A549 (cell line): ENCODE data around the gene DOCK10. TPM values are rescaled to one million over a fixed set of nuclear protein-coding genes. Genes with fewer than 3 reads are reported as not detected.

ENCODE experiments used
- ATAC-seq, 2 experiments: fragments of 200-7000 bp in 1 of 2; fragments of >200 bp in 1 of 2; cut with Nextera tagmentation in 1 of 2; cut with Tn5 transposase in 1 of 2; 3 replicates each; pipeline versions ENCODE4 v1.8.0 to v1.9.1; 2018 to 2020; ENCODE audit warnings: mild to moderate bottlenecking in 1 of 2, moderate library complexity in 1 of 2
- CTCF ChIA-PET: fragments of 300-600 bp; sonication (Branson Sonifier 250); formaldehyde crosslinking; extraction: SDS; loops from one replicate; lab custom pipeline; 2021; ENCODE audit warnings: antibody characterized with exemption, inconsistent platforms; lab: Yijun Ruan, JAX
- POLR2A ChIA-PET: fragments of 350-600 bp; formaldehyde crosslinking; extraction: SDS; loops from one replicate; lab custom pipeline; 2021; ENCODE audit warnings: antibody characterized with exemption, inconsistent platforms; lab: Yijun Ruan, JAX
- DNase-seq, 2 experiments: peaks; one replicate each; pipeline versions ENCODE4 v3.0.0 to v3.0.0-alpha.2; 2011 to 2016; ENCODE audit warnings: low read depth in 1 of 2, low spot score in 1 of 2
- FAIRE-seq: peaks from 2 replicates; lab custom pipeline; 2011; peaks lifted over from hg19 to GRCh38; lab: Jason Lieb, UNC
- H3K27ac ChIP-seq, 2 experiments: fragments of >200 bp; sonication (Bioruptor Twin); formaldehyde crosslinking; 3 replicates each; pipeline ENCODE4 v1.5.1; 2016 to 2017
- H3K4me1 ChIP-seq: fragments of >200 bp; sonication (Bioruptor Twin); formaldehyde crosslinking; 3 replicates; pipeline ENCODE4 v1.6.1; 2016
- H3K4me2 ChIP-seq: fragments of >200 bp; sonication (Bioruptor Twin); formaldehyde crosslinking; 3 replicates; pipeline ENCODE4 v1.6.1; 2016
- H3K4me3 ChIP-seq: fragments of >200 bp; sonication (Bioruptor Twin); formaldehyde crosslinking; 3 replicates; pipeline ENCODE4 v1.5.1; 2016
- H3K9me3 ChIP-seq: fragments of >200 bp; sonication (Bioruptor Twin); formaldehyde crosslinking; 3 replicates; pipeline ENCODE4 v1.6.1; 2016
- BHLHE40 ChIP-seq: IDR thresholded peaks from 2 replicates; pipeline ENCODE4 v1.6.1; 2012; ENCODE audit warnings: low read depth, low read length, inconsistent platforms
- CBX2 ChIP-seq: fragments of 200-600 bp; sonication (generic); IDR thresholded peaks from 2 replicates; pipeline ENCODE4 v1.6.1; 2016; ENCODE audit warnings: low read depth, mild to moderate bottlenecking, borderline replicate concordance
- CBX8 ChIP-seq: fragments of 200-600 bp; sonication (generic); IDR thresholded peaks from 2 replicates; pipeline ENCODE4 v1.6.1; 2016
- CEBPB ChIP-seq, 2 experiments: fragments of >200 bp in 1 of 2; sonication (Bioruptor Twin) in 1 of 2; formaldehyde crosslinking in 1 of 2; IDR thresholded peaks; 2 replicates each; pipeline ENCODE4 v1.6.1; 2012 to 2016
- CHD2 ChIP-seq: fragments of 150-350 bp; IDR thresholded peaks from 2 replicates; pipeline ENCODE4 v1.6.1; 2014; ENCODE audit warnings: low read length; ENCODE audit not compliant: partially characterized antibody
- CHD4 ChIP-seq: fragments of 200-600 bp; sonication (generic); IDR thresholded peaks from 2 replicates; pipeline ENCODE4 v1.6.1; 2016; ENCODE audit warnings: antibody characterized with exemption, mild to moderate bottlenecking, borderline replicate concordance
- EHMT2 ChIP-seq: fragments of 200-600 bp; sonication (generic); IDR thresholded peaks from 2 replicates; pipeline ENCODE4 v1.6.1; 2016; ENCODE audit warnings: antibody characterized with exemption, low read depth, mild to moderate bottlenecking, moderate library complexity
- ESRRA ChIP-seq: fragments of 150-350 bp; IDR thresholded peaks from 2 replicates; pipeline ENCODE4 v1.6.1; 2014; ENCODE audit warnings: mild to moderate bottlenecking, low read length, borderline replicate concordance
- FOSB ChIP-seq: fragments of 250-450 bp; sonication (Bioruptor Pico); IDR thresholded peaks from 2 replicates; pipeline ENCODE4 v1.5.0; 2020; ENCODE audit warnings: mild to moderate bottlenecking, moderate library complexity
- FOSL2 ChIP-seq, 2 experiments: fragments of 450-650 bp in 1 of 2; fragments of >200 bp in 1 of 2; sonication (Bioruptor Twin) in 1 of 2; formaldehyde crosslinking; IDR thresholded peaks; 2 replicates each; pipeline versions ENCODE4 v1.5.0 to v1.6.1; 2016 to 2020; ENCODE audit warnings: mild to moderate bottlenecking in 1 of 2, moderate library complexity in 1 of 2
- FOXS1 ChIP-seq: fragments of 250-450 bp; sonication (Bioruptor Pico); IDR thresholded peaks from 2 replicates; pipeline ENCODE4 v1.5.0; 2020; ENCODE audit warnings: mild to moderate bottlenecking, moderate library complexity
- GATA3 ChIP-seq: IDR thresholded peaks from 2 replicates; pipeline ENCODE4 v1.6.1; 2012; ENCODE audit warnings: borderline replicate concordance
- HEYL ChIP-seq: fragments of 250-450 bp; sonication (Bioruptor Pico); IDR thresholded peaks from 2 replicates; pipeline ENCODE4 v1.8.0; 2021; ENCODE audit warnings: mild to moderate bottlenecking, moderate library complexity
- KDM5A ChIP-seq: fragments of 200-600 bp; sonication (generic); IDR thresholded peaks from 2 replicates; pipeline ENCODE4 v1.6.1; 2016; ENCODE audit warnings: antibody characterized with exemption, mild to moderate bottlenecking
- NPAS2 ChIP-seq: fragments of 250-450 bp; sonication (Bioruptor Pico); IDR thresholded peaks from 2 replicates; pipeline ENCODE4 v1.8.0; 2022; ENCODE audit warnings: mild to moderate bottlenecking, moderate library complexity, borderline replicate concordance
- NR3C1 ChIP-seq: fragments of >200 bp; sonication (Bioruptor Twin); formaldehyde crosslinking; IDR thresholded peaks from 3 replicates; pipeline ENCODE4 v1.6.1; 2017
- PHF8 ChIP-seq: fragments of 200-600 bp; sonication (generic); IDR thresholded peaks from 2 replicates; pipeline ENCODE4 v1.6.1; 2016; ENCODE audit warnings: low read depth, mild to moderate bottlenecking, antibody characterized with exemption, moderate library complexity, borderline replicate concordance
- RARB ChIP-seq: fragments of 250-450 bp; sonication (Bioruptor Pico); IDR thresholded peaks from 2 replicates; pipeline ENCODE4 v1.8.0; 2021; ENCODE audit warnings: mild to moderate bottlenecking, moderate library complexity
- RFX5 ChIP-seq: fragments of 450-650 bp; IDR thresholded peaks from 2 replicates; pipeline ENCODE4 v1.7.1; 2014; ENCODE audit warnings: antibody characterized with exemption, mild to moderate bottlenecking, moderate library complexity
- ZC3H11A ChIP-seq: fragments of 450-650 bp; IDR thresholded peaks from 2 replicates; pipeline ENCODE4 v1.6.1; 2014; ENCODE audit warnings: antibody characterized with exemption, mild to moderate bottlenecking
- ZSCAN20 ChIP-seq: fragments of 250-450 bp; sonication (Bioruptor Pico); IDR thresholded peaks from 2 replicates; pipeline ENCODE4 v1.8.0; 2022; ENCODE audit warnings: mild to moderate bottlenecking, moderate library complexity
- WGBS: methylation state at CpG from one replicate; pipeline ENCODE4 v1.1.6; 2017; ENCODE audit errors: missing lambda C conversion rate; 5-methylcytosine and 5-hydroxymethylcytosine counted together
- polyA plus RNA-seq, 4 experiments: library from polyadenylated mRNA; depleted of rRNA in 3 of 4; stranded (reverse); fragments of >200 nt; fragmentation: RNase III in 1 of 4; extraction: RNeasy Plus Mini Kit Qiagen cat#74134 plus additional on column Dnase treatment in 1 of 4; gene quantifications; 2 replicates in 3 of 4; 3 replicates in 1 of 4; pipeline ENCODE4 v1.2.3, GENCODE V29; 2011 to 2017
- TF ChIP-seq, protein P1 (sequence below): fragments of >200 bp; sonication (Bioruptor Twin); formaldehyde crosslinking; IDR thresholded peaks from 2 replicates; pipeline ENCODE4 v1.6.1; 2016
- TF ChIP-seq, protein P2 (sequence below): fragments of 150-350 bp; IDR thresholded peaks from 2 replicates; pipeline ENCODE4 v1.6.1; 2014; ENCODE audit warnings: low read depth, mild to moderate bottlenecking, low read length
- TF ChIP-seq, protein P3 (sequence below): fragments of 450-650 bp; IDR thresholded peaks from 2 replicates; pipeline ENCODE4 v1.6.1; 2014; ENCODE audit warnings: antibody characterized with exemption

Gene DOCK10
- polyA plus RNA-seq, 2 of the 4 experiments (the other 2 are of a cell fraction) = 43.0 to 45.3 TPM

DNA sequence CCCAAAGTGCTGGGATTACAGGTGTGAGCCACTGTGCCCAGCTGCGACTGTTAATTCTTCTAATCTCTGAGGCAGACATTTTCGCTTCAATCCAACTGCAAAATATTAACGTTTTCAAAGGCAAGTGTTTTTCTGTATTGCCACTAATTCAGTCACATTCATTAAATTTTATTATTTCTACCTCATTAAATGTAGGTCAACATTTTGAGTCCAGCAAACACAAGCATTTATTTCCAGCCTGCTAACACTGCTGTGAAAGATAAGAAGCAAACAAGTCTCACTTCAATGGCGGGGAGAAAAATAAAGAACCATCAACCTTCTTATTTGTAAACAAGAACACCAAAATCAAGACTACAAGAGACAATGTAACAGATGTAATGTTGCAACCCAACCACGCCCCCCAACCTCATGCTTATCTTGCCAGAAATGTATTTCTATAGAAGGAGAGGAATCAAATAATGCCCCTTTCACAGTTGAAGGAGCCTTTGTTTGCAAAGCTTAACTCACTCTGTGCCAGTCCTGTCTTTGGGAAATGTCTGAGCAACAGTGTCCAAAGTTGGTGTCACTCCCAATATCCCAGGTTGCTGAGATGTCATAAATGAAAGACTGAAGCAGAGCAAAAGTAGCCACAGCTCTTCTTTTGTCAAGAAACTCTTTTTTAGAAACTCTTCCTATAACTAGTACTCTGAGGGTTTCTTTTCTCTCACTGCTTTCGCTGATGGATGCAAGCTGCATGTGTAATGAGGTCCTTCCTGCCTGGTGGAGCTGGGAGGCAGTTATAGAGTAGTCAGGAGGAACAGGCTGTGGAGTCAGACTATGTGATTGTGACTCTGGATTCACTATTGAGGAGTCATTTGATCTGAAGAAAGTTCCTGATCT is 8.6 kb downstream of the DOCK10 start:
- ATAC-seq (peak in 1 of 2 experiments; percentile 32; a peak in 1 of 6 replicates), DNase-seq (no peak), FAIRE-seq (no peak)
- peak overlapping the region in 1 of 2 experiments; percentile 13; a peak in 1 of 6 replicates for H3K27ac ChIP-seq
- H3K4me2 ChIP-seq = no peak overlapping the region
- H3K9me3 ChIP-seq = no peaks in the 10 kb centered on the region
- WGBS = 94% methylated on average over 6 of the region's 6 CpGs
- peaks cover 22% of the 10 kb centered on the region; the same call in 2 of the 3 replicates for H3K4me1 ChIP-seq
- POLR2A ChIA-PET = no interaction called here
- TF ChIP-seq CHD4 = no peak
- TF ChIP-seq PHF8 = no peak
- no peak for TF ChIP-seq CHD2
- TF ChIP-seq HEYL (CRISPR knock-in tag) = no peak
- no peak for TF ChIP-seq NPAS2 (CRISPR knock-in tag)
- TF ChIP-seq ESRRA = no peak
- TF ChIP-seq CBX2 = no peak
- TF ChIP-seq ZSCAN20 (CRISPR knock-in tag) = no peak
- TF ChIP-seq FOSL2 (IDR thresholded peaks at IDR 0.05) = no peak
- TF ChIP-seq FOSL2 (CRISPR knock-in tag; IDR thresholded peaks at IDR 0.05) = no peak
- CTCF ChIA-PET = interaction anchor here (0.6 kb wide), 1 partner anchor 557 kb away, joined by 3 read pairs; no protein-coding TSS in a partner anchor
- H3K4me3 ChIP-seq = no peak overlapping the region

DNA sequence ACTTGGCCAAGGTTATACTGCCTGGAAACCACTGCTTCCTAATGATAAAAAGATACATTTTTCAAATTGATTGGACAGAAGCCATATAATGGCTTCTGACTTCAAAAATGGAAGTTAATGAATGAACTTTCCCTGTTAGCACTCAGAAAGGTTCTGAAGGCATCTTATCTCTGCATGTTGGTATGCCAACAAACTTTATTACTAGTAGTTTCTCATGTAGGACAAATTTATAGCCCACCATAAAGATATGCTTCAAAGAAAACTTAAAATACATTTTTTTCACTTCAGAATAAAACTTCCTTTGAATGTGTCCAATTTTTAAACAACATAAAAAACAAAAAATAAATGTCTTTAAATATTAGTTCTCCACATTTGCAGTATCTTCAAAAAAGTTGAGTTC is 10.0 kb downstream of the DOCK10 start:
- no peak overlapping the region for H3K27ac ChIP-seq
- H3K4me2 ChIP-seq = no peak overlapping the region
- H3K4me3 ChIP-seq = no peak overlapping the region
- ChIA-PET CTCF (no interaction called here), POLR2A (no interaction called here)
- H3K4me1 ChIP-seq = peaks cover 11% of the 10 kb centered on the region; the same call in 2 of the 3 replicates
- no peaks in the 10 kb centered on the region for H3K9me3 ChIP-seq
- no peak for DNase-seq
- ATAC-seq = no peak
- TF ChIP-seq CBX2 (no peak), CEBPB (IDR thresholded peaks at IDR 0.05) (no peak), NPAS2 (CRISPR knock-in tag) (no peak), CBX8 (no peak), CHD4 (no peak), KDM5A (no peak), EHMT2 (no peak), ZC3H11A (no peak), FOXS1 (CRISPR knock-in tag) (no peak), FOSB (no peak), NR3C1 (no peak), BHLHE40 (no peak), GATA3 (no peak), ESRRA (no peak), RFX5 (no peak), PHF8 (no peak), RARB (CRISPR knock-in tag) (no peak)
- TF ChIP-seq, protein P1, sequence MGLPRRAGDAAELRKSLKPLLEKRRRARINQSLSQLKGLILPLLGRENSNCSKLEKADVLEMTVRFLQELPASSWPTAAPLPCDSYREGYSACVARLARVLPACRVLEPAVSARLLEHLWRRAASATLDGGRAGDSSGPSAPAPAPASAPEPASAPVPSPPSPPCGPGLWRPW = no peak
- TF ChIP-seq, protein P2, sequence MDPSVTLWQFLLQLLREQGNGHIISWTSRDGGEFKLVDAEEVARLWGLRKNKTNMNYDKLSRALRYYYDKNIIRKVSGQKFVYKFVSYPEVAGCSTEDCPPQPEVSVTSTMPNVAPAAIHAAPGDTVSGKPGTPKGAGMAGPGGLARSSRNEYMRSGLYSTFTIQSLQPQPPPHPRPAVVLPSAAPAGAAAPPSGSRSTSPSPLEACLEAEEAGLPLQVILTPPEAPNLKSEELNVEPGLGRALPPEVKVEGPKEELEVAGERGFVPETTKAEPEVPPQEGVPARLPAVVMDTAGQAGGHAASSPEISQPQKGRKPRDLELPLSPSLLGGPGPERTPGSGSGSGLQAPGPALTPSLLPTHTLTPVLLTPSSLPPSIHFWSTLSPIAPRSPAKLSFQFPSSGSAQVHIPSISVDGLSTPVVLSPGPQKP = no peak
- TF ChIP-seq, protein P3, sequence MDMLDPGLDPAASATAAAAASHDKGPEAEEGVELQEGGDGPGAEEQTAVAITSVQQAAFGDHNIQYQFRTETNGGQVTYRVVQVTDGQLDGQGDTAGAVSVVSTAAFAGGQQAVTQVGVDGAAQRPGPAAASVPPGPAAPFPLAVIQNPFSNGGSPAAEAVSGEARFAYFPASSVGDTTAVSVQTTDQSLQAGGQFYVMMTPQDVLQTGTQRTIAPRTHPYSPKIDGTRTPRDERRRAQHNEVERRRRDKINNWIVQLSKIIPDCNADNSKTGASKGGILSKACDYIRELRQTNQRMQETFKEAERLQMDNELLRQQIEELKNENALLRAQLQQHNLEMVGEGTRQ = no peak
- FAIRE-seq = no peak
